COLO668 (cell line): Measurements from ENCODE around the gene ATP11B.

ENCODE experiments used
- DNase-seq: peaks from one replicate; lab custom pipeline; 2025; ENCODE audit not compliant: unreplicated experiment; lab: John Stamatoyannopoulos, UW

ATP11B gene

GRCh38 chr3:182792901-182793662 is at the start of gene ATP11B:
Gene ATP11B, plus strand, starts transcription at chr3:182793504. Its CDS starts 256 bp downstream, at chr3:182793760.
- DNase-seq, result peak; percentile 68

DNA sequence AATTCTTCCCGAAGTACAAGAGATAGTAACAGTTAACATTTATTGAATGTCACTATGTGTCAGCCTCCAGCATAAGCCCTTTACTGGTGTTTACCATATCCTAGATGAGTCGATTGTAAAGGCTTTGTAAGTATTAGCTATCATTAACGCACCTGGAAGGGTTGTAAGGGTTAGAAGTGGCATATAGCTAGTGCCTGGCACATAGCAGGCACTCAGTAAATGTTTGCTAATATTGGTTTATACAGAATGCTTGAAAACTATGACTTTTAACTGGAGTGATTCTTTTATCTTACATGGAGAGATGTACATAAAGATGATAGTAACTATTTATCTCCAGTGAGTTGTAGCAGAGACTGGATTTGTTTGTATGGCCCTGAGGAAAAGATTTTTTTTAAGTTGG is 46.3 kb upstream of the ATP11B start:
- no peak for DNase-seq

GRCh38 chr3:182755308-182755707 is 38.0 kb upstream of the ATP11B start:
- no peak for DNase-seq

- no peak for DNase-seq
Observed at GRCh38 chr3:182755712-182756111, 37.6 kb upstream of the ATP11B start.

DNA sequence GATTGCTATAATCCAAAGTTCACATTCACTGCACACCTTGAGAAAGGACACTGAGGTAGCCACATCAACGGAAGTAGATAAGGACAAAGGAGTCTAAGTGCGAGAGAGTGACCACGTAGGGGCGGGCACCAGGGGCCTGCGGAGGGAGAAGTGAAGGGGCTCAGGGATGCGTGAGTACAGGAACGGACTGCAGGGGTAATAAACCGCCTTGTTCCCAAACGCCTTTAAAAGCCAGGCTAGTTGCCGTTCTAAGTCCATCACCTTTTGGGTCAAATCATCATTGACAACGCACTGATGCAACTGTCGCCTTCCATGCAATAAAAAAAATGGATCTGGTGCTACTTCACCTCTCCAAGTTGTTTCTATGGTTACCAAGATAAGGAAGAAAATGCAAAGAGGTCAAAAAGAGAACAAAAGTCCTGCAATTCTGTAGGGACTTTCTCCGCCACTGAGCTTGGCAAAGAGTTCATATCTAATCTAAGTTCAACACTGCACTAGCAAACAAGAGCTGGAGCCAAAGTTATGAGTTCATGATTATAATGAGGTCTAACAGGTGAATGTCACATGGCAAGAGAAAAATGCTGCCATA is 32.6 kb upstream of the ATP11B start:
- no peak for DNase-seq

- no peak for DNase-seq
Observed at GRCh38 chr3:182763896-182764295, 29.4 kb upstream of the ATP11B start.

DNA sequence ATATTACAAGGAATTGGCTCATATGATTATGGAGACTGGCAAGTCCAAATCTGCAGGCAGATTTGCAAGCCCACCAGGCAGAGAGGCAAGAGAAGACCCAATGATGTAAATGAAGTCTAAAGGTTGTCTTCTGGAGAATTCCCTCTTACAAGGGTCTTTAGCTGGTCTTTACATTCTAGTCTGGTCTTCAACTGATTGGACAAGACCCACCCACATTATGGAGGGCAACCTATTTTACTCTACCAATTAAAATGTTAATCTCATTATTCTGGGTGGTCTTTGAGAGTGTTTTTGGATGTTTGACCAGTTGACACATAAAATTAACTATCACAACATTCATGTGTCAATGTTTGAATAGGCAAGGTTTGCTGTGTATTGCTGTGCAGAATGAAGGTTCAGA is 28.0 kb upstream of the ATP11B start:
- DNase-seq, result no peak

DNA sequence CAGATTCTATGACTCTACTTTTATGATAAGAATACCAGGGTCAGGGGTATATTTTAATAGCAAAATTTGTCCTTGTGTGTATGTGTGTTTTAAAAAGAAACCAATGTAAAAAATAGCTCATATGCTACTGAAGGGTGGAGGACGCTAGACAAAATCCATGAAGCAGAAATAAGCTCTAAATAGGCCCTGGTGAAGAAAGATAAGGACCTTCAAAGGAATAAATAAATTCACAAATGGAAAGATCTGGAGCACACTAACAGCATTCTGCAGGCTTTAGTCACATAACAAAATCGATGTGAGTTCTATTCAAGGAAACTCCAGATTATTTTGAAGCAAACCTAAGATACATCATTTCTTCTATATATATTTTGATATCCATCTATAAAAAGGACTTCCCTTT is 27.2 kb upstream of the ATP11B start:
- no peak for DNase-seq

GRCh38 chr3:182768413-182768812 is 24.9 kb upstream of the ATP11B start:
- no peak for DNase-seq

- DNase-seq, result no peak
Observed at GRCh38 chr3:182769673-182770072, 23.6 kb upstream of the ATP11B start.

GRCh38 chr3:182782149-182782548 is 11.2 kb upstream of the ATP11B start:
- DNase-seq, result no peak

DNA sequence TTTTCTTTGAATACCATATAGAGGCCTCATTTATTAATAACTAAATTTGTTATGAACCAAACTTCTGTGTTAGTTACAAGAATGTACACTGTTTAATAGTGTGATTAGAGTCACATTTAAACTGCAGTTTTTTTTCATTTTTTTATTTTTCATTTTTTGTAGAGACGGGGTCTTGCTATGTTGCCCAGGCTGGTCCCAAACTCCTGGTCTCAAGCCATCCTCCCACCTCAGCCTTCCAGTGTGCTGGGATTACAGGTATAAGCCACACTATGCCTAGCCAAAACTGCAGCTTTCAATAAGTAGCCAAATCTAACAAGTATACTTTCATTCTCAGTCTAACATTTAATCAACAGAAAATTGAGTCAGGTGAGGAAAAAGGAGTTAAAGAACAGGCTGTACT is 10.2 kb upstream of the ATP11B start:
- DNase-seq, result no peak

DNA sequence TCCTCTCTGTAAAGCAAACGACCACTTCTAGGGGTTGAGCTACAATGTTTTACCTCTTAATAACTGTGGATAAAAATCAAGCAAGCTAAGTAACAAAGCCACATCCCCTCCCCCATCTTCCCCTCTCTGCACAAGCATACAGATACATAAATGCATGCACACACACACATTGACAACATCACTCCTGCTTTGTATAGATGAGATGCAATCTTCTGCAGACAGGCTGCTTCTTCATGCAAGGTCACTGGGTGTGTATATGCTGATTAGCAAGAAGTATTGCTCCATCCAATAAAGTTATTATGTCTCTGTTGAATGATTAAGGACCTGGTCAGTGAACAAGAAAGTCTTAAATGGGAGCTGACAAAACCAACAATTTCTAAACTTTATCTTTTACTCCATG is 8.8 kb upstream of the ATP11B start:
- DNase-seq, result no peak

- DNase-seq, result no peak
Observed at GRCh38 chr3:182785142-182785541, 8.2 kb upstream of the ATP11B start.

DNA sequence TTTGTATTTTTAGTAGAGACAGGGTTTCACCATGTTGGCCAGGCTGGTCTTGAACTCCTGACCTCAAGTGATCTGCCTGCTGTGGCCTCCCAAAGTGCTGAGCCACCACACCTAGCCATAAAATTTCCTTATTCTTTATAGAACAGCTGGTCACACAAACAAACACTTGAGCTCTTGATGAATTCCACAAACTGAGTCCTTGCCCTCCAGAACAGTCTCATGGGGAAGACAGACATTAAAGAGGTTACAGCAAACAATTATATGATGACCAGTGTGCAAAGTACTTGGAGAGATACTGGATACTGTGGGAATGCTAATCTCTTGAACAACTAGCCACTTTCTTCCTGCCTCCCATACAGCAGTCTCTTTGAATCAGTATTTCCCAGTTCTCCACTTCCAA is 7.5 kb upstream of the ATP11B start:
- DNase-seq, result no peak

DNA sequence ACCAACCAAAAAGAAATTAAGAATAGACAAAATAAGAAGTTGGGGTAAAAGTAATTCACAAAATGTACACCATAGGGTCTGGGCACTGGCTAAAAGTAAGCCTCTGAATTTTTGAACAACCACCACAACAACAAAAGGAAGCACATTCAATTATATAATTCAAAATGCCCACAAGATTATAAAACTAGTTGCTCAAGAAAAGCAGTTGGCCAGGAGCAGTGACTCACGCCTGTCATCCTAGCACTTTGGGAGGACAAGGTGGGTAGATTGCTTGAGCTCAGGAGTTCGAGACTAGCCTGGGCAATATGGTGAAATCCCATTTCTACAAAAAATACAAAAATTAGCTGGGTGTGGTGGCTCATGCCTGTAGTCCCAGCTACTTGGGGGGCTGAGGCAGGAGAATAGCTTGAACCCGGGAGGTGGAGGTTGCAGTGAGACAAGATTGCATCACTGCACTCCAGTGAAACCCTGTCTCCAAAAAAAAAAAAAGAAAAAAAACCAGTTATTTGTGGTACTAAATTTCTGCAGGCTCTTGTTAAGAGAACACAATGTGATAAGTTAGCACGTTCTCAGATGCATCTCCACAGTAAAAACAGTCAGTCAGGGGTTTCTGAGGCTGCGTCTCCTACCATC is 6.6 kb upstream of the ATP11B start:
- no peak for DNase-seq

GRCh38 chr3:182787302-182788036 is 5.8 kb upstream of the ATP11B start:
- DNase-seq, result no peak

GRCh38 chr3:182789371-182789770 is 3.9 kb upstream of the ATP11B start:
- DNase-seq, result no peak

DNA sequence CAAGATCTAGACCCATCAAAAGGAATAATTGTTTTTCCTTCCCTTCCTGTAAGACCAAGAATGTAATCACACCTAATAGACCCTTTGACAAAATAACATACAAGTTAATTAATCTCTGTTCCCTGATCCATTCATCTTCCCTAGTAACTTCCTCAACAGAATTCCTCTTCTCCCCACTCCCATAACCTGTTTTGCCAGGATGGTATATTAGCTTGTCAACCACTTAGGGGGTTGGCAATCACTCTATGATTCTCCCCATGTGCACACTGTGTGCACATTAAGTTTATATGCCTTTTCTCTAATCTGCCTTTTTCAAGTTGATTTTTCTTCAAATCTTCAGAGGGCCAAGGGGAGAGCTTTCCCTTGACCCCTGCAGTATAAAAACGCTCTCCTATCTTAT is 2.7 kb upstream of the ATP11B start:
- DNase-seq, result no peak

GRCh38 chr3:182793663-182794454 is 555 bp downstream of the ATP11B start:
- DNase-seq, result peak; percentile 62
